Heart left ventricle (tissue), 13 donors: Measurements from ENCODE around the gene FANCM.

Experiments used
- CTCF ChIP-seq, 12 donors: fragments of 200-600 bp; sonication (generic) in 4 of 12; IDR thresholded peaks; one replicate each; pipeline versions ENCODE4 v1.5.0 to v1.8.0; 2018 to 2022; ENCODE audit warnings: antibody characterized with exemption in 12 of 12, mild to moderate bottlenecking in 5 of 12
- POLR2A ChIP-seq, 2 donors: fragments of 450-650 bp; IDR thresholded peaks; one replicate each; pipeline ENCODE4 v1.6.1; 2017; ENCODE audit warnings: antibody characterized with exemption in 2 of 2, mild to moderate bottlenecking in 2 of 2, moderate library complexity in 2 of 2
- donor health status: ischemic (EF 13 %, LVEDD 7.1; RV severe dilation, severe dysfunction).
- donor health status: DM: no; HTN: yes; CAD: no.
- donor health status: DM: no; HTN: no; CAD: no.
- donor health status: ischemic (EF 25% LVEDD 6.9; RV normal size, moderate dysfunction).
- donor health status: ischemic (EF 25% LVEDD 5.7; RV mildly dilated, moderate dysfunction).
- donor health status: ischemic (EF 35%, LVEDD 5.7; RV mildly dilated, moderate dysfunction).
- donor health status: nonischemic (EF 11% LVEDD 7.7; RV severe dilation, severe dysfunction).
- donor health status: DM: yes; HTN: yes; CAD: no.
- donor health status: PGD.
- donor health status: ischemic (EF 29% LVEDD 5.4; RV normal size, mild dysfunction).
- donor health status: nonischemic (EF 23%, LVEDD 6.1; RV moderate dilation, normal function).

GRCh38 chr14:45125754-45126153 is 10.0 kb upstream of the FANCM start:
- no peak for TF ChIP-seq CTCF (IDR thresholded peaks at IDR 0.05)
- no peak for TF ChIP-seq POLR2A (IDR thresholded peaks at IDR 0.05)
